Measurements from ENCODE around the gene SPSB2. TPM values are rescaled to one million over a fixed set of nuclear protein-coding genes. Genes with fewer than 3 reads are reported as not detected.
A peak's percentile ranks its signal among the peaks of the same experiment; 100 is the strongest.
"Not testable (repeated sequence)": the region's sequence is repeated elsewhere in the genome, so short reads cannot be mapped to it uniquely, and the experiment has no call there.

The SPSB2 gene
- total RNA-seq, 2 donors from 2014 or later: 6.7 to 8.7 TPM

DNA sequence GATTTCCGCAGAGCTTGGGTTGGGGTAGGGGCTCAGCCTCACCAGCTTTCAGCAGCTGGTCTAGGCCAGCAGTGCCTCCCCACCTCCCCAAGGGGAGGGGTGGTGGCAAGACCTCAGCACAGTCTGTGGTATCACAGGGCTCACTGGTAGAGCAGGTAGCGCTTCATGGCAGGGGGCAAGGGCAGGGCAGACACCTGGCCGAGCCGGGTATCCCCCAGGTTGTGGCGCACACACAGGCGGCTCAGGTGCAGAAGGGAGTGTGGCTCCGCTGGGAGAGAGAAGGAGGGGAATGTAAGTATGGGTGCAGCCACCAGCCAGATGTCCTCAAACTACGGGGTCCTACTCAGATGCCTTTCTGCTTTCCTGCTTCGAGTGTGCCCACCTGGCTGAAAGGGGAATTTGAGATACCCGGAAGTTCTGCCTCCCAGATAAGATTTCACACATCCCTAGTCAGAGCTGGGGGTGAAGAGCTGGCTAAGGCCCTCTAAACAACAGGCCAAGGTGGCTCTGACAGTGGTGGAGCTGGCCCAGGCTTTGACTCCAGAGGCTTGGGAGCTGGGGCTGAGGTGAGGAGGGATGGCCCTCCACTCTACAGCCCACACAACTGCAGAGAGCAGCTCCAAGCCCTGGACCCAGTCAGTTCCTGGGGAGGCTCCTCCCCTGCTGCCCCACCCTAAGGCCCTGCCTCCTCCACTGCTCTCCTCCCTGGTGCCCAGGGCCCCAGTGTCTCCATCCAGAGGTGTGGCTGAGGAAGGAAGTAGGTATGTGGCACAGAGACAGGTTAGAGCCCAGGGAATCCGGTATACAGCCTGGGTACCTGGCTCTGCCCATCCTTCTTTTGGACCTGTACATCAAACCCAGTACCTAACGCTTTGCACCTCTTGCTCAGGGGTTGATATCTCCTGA is 1.8 kb downstream of the SPSB2 start:
- Mint-ChIP-seq H3K4me1 (peaks cover 58% of the 10 kb centered on the region), H3K27ac (peak overlapping the region; percentile 93), H3K36me3 (ENCODE audit: low read depth) (peaks cover 3% of the 10 kb centered on the region), H3K4me3 (peak overlapping the region; percentile 94), H3K27me3 (no peaks in the 10 kb centered on the region)
- DNase-seq (peak in 1 of 3 donors; percentile 33), ATAC-seq (no peak)
- H3K9me3 ChIP-seq (ENCODE audit: control insufficient read depth, low read length, poor library complexity, severe bottlenecking): no peaks in the 10 kb centered on the region

DNA sequence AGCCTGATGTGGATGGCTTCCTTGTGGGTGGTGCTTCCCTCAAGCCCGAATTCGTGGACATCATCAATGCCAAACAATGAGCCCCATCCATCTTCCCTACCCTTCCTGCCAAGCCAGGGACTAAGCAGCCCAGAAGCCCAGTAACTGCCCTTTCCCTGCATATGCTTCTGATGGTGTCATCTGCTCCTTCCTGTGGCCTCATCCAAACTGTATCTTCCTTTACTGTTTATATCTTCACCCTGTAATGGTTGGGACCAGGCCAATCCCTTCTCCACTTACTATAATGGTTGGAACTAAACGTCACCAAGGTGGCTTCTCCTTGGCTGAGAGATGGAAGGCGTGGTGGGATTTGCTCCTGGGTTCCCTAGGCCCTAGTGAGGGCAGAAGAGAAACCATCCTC is 2.8 kb downstream of the SPSB2 start:
- H3K27me3 Mint-ChIP-seq; DNase-seq; H3K36me3 Mint-ChIP-seq (ENCODE audit: low read depth); ATAC-seq; H3K9me3 ChIP-seq (ENCODE audit: control insufficient read depth, low read length, poor library complexity, severe bottlenecking): not testable (repeated sequence)
- Mint-ChIP-seq H3K4me1 (peaks cover 54% of the 10 kb centered on the region), H3K27ac (peak overlapping the region; percentile 93), H3K4me3 (peak overlapping the region; percentile 21)

DNA sequence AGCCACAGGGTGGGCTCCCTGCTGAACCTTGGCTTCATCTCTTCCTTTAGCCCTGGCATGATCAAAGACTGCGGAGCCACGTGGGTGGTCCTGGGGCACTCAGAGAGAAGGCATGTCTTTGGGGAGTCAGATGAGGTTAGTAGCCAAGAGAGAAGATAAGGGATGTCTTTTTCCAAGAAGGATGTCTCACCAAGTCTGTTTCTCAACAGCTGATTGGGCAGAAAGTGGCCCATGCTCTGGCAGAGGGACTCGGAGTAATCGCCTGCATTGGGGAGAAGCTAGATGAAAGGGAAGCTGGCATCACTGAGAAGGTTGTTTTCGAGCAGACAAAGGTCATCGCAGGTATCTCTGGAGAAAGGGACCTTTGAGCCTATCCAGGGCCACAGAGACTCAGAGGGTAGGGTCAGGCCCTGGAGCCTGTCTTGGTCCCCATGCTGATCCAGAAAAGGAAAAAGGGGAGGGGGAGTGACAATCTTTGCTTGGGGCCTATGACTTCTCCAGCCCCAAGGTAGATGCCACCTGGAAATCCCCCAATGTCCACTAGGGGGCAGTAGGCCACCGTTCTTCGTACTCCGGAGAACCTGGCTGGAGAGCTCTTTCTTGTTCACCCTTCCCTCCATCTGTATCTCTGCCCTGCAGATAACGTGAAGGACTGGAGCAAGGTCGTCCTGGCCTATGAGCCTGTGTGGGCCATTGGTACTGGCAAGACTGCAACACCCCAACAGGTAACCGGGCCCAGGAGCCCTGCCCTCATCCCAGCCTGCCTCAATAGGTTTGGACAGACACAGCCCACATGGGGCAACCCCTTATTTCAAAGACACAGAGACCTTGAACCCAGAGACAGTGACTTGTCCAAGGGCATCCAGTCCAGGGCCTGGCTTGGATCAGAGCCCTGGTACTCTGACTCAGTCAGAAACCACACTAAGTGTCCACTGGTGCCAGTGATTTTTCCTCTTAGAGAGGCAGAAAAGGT is 3.8 kb downstream of the SPSB2 start:
- H3K27ac Mint-ChIP-seq: peak overlapping the region; percentile 93
- DNase-seq (peak; percentile 64 to 84 (median 72)), ATAC-seq (peak; percentile 14)
- H3K4me1 Mint-ChIP-seq: peaks cover 52% of the 10 kb centered on the region
- no peaks in the 10 kb centered on the region for H3K27me3 Mint-ChIP-seq
- H3K36me3 Mint-ChIP-seq (ENCODE audit: low read depth): peaks cover 2% of the 10 kb centered on the region
- H3K4me3 Mint-ChIP-seq: peak overlapping the region; percentile 94
- no peaks in the 10 kb centered on the region for H3K9me3 ChIP-seq (ENCODE audit: control insufficient read depth, low read length, poor library complexity, severe bottlenecking)

DNA sequence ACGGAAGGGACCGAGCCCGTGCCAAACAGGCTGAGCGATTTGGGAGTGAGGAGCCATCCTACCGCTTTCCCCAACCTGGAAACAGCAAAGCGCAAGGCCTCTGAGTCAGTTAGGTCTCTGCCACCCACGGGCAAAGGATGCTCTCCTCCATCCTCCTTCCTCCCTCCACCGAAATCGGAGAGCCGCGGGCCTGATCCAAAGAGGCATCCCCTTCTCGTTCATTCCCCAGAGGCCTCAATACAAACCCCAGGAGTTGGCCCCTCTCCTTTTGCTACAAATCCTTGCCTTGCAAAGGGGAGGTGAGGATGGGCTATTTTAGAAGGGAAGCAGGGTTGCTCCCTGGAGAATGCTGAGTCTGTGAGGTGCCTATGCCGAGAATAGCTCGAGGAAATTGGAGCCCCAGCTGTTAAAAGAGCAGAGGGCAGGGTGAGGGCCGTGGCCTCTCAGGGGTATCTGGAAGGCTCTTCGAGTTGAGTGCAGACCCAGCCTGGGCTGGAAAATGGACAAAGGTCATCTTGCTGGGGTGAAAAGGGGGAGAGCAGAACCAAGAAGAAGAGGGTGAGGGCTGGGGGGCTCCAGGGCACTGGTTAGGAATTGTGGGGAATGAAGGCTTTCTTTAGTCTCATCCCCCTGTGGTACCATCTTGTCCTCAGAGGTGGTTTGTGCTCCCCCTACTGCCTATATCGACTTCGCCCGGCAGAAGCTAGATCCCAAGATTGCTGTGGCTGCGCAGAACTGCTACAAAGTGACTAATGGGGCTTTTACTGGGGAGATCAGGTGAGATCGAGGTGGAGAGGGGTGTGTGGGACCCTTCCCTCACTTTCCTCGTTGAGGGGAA is 4.7 kb downstream of the SPSB2 start:
- no peak for ATAC-seq
- peaks cover 2% of the 10 kb centered on the region for H3K36me3 Mint-ChIP-seq (ENCODE audit: low read depth)
- peak overlapping the region; percentile 94 for H3K4me3 Mint-ChIP-seq
- no peaks in the 10 kb centered on the region for H3K27me3 Mint-ChIP-seq
- no peak for DNase-seq
- H3K9me3 ChIP-seq (ENCODE audit: control insufficient read depth, low read length, poor library complexity, severe bottlenecking): no peaks in the 10 kb centered on the region
- peaks cover 50% of the 10 kb centered on the region for H3K4me1 Mint-ChIP-seq
- peak overlapping the region; percentile 93 for H3K27ac Mint-ChIP-seq

DNA sequence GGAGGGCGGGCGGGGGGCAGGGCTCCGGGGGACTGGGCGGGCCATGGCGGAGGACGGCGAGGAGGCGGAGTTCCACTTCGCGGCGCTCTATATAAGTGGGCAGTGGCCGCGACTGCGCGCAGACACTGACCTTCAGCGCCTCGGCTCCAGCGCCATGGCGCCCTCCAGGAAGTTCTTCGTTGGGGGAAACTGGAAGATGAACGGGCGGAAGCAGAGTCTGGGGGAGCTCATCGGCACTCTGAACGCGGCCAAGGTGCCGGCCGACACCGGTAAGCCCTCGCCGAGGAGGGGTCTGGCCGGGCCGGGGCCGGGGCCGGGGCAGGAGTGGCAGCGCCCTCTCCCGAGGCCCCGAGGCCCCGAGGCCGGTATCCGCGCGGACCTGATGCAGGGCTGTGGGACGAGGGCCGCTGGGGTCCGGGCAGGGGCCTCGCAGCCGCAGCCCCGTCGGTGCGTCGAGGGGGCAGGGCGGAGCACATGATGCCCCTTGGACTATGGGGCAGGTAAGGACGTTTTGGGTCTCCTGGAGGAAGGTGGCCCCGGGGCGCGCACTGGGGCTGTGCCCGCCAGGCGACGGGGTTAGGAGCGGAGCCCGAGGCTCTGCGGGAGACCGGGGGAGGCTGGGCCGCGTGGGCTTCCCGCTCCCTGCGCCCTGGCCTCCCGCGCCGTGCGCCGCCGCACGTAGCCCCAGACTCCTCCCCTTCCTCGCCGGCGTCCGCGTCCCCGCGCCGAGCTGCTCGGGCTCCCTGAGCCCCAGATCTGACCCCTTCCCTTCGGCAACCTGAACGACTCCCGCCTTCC is 5.5 kb downstream of the SPSB2 start, which contains the start of gene TPI1:
Gene TPI1 (plus strand): TSS at position 119 of the 798 bp plus-strand sequence. CDS start 36 bp downstream, at position 155.
- H3K36me3 Mint-ChIP-seq (ENCODE audit: low read depth): peaks cover 2% of the 10 kb centered on the region
- H3K27me3 Mint-ChIP-seq: no peaks in the 10 kb centered on the region
- ATAC-seq (peak; percentile 77), DNase-seq (peak; percentile 44 to 77 (median 77))
- H3K9me3 ChIP-seq (ENCODE audit: control insufficient read depth, low read length, poor library complexity, severe bottlenecking): no peaks in the 10 kb centered on the region
- peaks cover 48% of the 10 kb centered on the region for H3K4me1 Mint-ChIP-seq
- H3K4me3 Mint-ChIP-seq: peak within 1 kb of the TSS; percentile 94
- H3K27ac Mint-ChIP-seq: peak within 1 kb of the TSS; percentile 93

DNA sequence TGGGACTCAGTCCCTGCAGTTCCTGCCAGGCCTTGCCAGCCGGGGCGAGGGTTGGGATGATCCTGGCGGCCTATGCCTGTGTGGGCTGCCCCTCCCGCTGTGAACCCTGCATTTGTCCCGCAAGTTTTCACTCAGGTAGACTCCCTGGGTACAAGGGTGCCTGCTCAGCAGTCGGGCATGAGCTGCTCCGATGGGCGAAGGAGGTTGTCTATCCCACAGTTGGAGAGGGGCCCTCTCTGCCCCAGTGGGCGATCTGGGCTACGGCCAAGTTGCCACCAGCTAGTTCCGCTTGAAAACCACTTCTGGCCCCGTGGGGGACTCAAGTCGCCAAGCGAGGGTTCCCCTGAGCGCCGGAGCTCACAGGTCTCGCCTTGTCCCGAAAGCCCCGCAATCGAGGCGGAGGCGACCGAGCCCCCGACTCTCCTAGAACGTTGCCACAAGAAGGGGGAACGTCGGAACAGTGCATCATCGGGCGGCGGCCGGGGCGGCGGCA is 6.1 kb downstream of the SPSB2 start:
- no peak for ATAC-seq
- no peaks in the 10 kb centered on the region for H3K27me3 Mint-ChIP-seq
- peak overlapping the region; percentile 47 for H3K27ac Mint-ChIP-seq
- H3K4me1 Mint-ChIP-seq: peaks cover 42% of the 10 kb centered on the region
- no peak for DNase-seq
- H3K4me3 Mint-ChIP-seq: peak overlapping the region; percentile 94
- no peaks in the 10 kb centered on the region for H3K9me3 ChIP-seq (ENCODE audit: control insufficient read depth, low read length, poor library complexity, severe bottlenecking)
- H3K36me3 Mint-ChIP-seq (ENCODE audit: low read depth): peaks cover 2% of the 10 kb centered on the region

DNA sequence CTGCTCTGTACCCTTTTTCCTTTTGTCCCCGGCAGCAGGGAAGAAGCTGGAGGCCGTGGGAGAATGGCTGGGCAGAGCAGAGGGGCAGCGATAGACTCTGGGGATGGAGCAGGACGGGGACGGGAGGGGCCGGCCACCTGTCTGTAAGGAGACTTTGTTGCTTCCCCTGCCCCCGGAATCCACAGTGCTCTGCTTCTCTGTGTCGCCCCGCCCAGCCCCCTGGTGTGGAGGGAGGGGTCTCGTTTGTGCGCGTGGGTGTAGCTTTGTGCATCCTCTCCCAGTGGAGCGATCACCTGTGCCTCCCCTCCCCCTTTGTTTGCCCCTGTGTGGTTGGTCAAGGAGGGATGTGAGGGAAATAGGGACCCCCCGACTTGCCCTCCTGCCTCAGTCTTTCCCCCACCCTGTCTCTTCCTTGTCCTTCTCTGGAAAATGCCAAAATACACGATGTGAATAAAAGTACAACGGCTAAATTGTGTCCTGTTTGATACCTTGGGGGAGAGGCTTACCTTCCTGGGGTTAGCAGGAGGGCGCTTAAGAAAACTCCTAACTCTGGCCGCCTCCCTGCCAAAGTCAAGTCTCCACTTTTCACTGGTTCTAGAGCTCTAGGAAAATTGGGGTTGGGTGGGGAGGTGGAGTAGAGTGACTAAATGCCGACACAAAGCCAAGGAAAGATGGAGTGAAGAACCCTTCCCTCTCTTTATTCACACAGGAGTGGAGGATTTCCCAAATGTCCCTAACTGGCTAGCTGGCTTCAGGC is 6.8 kb downstream of the SPSB2 start:
- no peak for DNase-seq
- Mint-ChIP-seq H3K27me3 (no peaks in the 10 kb centered on the region), H3K4me1 (peaks cover 36% of the 10 kb centered on the region), H3K4me3 (peak overlapping the region; percentile 94), H3K27ac (peak overlapping the region; percentile 47), H3K36me3 (ENCODE audit: low read depth) (peaks cover 2% of the 10 kb centered on the region)
- no peak for ATAC-seq
- H3K9me3 ChIP-seq (ENCODE audit: control insufficient read depth, low read length, poor library complexity, severe bottlenecking): no peaks in the 10 kb centered on the region

DNA sequence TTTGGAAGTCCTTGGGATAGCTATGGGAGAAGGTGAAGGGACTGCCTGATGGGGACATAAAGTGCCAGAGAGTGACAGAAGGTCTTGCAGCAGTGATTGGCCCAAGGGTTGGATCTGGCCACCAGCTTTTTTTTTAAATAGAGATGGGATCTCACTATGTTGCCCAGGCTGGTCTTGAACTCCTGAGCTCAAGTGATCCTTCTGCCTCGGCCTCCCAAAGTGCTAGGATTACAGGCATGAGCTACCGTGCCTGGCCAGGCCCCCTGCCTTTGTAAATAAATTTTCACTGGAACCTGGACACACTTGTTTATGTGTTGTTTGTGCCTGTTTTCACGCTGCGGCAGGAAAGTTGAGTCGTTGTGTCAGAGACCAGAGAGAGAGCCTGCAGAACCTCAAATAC is 7.8 kb downstream of the SPSB2 start:
- peak overlapping the region; percentile 25 for H3K4me3 Mint-ChIP-seq
- not testable (repeated sequence) for H3K27me3 Mint-ChIP-seq; H3K36me3 Mint-ChIP-seq (ENCODE audit: low read depth)

DNA sequence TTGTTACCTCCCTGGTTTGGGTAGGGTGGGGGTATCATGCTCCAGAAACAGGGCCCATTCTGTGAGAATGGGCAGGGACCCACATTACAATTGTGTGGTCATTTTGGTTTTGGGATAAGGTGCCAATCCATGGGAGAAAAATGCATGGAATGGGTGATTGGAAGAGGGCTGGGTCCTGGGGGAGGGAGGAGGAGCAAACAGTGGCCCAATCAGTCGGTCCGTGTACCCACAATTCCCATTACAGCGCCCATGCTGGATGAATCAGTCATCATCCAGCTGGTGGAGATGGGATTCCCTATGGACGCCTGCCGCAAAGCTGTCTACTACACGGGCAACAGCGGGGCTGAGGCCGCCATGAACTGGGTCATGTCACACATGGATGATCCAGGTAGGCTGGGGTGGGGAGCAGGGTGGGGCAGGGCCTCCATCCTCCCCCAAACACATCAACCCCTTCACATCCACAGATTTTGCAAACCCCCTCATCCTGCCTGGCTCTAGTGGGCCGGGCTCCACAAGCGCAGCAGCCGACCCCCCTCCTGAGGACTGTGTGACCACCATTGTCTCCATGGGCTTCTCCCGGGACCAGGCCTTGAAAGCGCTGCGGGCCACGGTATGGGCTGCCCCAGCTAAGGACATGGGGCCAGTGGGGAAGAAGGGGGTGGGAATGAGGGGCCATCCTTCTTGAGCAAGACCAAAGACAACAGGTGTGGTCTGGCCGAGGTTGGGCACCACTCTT is 9.3 kb downstream of the SPSB2 start:
- no peak overlapping the region for H3K4me3 Mint-ChIP-seq
- H3K4me1 Mint-ChIP-seq: peaks cover 18% of the 10 kb centered on the region
- DNase-seq (no peak), ATAC-seq (no peak)
- H3K27ac Mint-ChIP-seq: peak overlapping the region; percentile 79
- H3K9me3 ChIP-seq (ENCODE audit: control insufficient read depth, low read length, poor library complexity, severe bottlenecking): no peaks in the 10 kb centered on the region
- peaks cover 2% of the 10 kb centered on the region for H3K36me3 Mint-ChIP-seq (ENCODE audit: low read depth)
- no peaks in the 10 kb centered on the region for H3K27me3 Mint-ChIP-seq

More for the DNA sequence above, 7.8 kb downstream of the SPSB2 start:
- H3K27ac Mint-ChIP-seq; DNase-seq; H3K9me3 ChIP-seq (ENCODE audit: control insufficient read depth, low read length, poor library complexity, severe bottlenecking); ATAC-seq: not testable (repeated sequence)
- H3K4me1 Mint-ChIP-seq: peaks cover 28% of the 10 kb centered on the region

DNA sequence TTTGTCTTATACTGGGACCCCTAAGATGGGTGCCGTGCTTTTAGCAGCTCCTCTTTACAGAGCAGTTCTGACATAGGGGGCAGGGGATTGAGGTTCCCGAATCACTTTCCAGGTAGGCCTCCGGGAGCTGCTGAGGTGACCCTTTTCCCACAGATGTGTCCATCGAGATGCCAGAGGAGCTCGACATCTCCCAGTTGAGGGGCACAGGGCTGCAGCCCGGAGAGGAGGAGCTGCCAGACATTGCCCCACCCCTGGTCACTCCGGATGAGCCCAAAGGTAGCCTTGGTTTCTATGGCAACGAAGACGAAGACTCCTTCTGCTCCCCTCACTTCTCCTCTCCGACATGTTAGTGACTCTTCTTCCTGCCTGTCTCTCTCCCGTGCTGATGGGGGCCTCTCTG is 10.1 kb downstream of the SPSB2 start:
- no peak overlapping the region for H3K4me3 Mint-ChIP-seq
- H3K36me3 Mint-ChIP-seq (ENCODE audit: low read depth): peaks cover 2% of the 10 kb centered on the region
- peak overlapping the region; percentile 79 for H3K27ac Mint-ChIP-seq
- DNase-seq (no peak), ATAC-seq (no peak)
- no peaks in the 10 kb centered on the region for H3K9me3 ChIP-seq (ENCODE audit: control insufficient read depth, low read length, poor library complexity, severe bottlenecking)
- H3K27me3 Mint-ChIP-seq: no peaks in the 10 kb centered on the region
- H3K4me1 Mint-ChIP-seq: peaks cover 11% of the 10 kb centered on the region

DNA sequence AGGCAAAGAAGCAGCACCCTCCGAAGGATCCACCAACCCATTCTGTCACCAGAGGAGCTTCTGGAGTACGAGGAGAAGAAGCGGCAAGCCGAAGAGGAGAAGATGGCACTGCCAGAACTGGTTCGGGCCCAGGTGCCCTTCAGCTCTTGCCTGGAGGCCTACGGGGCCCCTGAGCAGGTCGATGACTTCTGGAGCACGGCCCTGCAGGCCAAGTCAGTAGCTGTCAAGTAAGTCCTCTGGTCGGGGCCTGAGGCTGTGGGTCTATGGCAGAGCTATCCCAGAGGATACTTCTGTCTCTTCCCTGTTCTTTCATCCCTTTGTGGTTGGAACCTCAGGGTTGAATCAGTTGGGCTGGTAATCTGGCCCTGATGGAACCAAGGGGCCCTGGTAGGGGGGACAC is 11.7 kb downstream of the SPSB2 start:
- Mint-ChIP-seq H3K4me1 (peaks cover 3% of the 10 kb centered on the region), H3K36me3 (ENCODE audit: low read depth) (peaks cover 8% of the 10 kb centered on the region), H3K4me3 (no peak overlapping the region), H3K27me3 (no peaks in the 10 kb centered on the region), H3K27ac (peak overlapping the region; percentile 14)
- H3K9me3 ChIP-seq (ENCODE audit: control insufficient read depth, low read length, poor library complexity, severe bottlenecking): no peaks in the 10 kb centered on the region
- DNase-seq: no peak
- ATAC-seq: no peak
